Activated naive CD4-positive, alpha-beta T cell (primary cell): Measurements from ENCODE around the gene RAE1.

Source experiments
- DNase-seq, 4 experiments: peaks; one replicate each; lab custom pipeline; 2025; lab: John Stamatoyannopoulos, UW

RAE1 gene

DNA sequence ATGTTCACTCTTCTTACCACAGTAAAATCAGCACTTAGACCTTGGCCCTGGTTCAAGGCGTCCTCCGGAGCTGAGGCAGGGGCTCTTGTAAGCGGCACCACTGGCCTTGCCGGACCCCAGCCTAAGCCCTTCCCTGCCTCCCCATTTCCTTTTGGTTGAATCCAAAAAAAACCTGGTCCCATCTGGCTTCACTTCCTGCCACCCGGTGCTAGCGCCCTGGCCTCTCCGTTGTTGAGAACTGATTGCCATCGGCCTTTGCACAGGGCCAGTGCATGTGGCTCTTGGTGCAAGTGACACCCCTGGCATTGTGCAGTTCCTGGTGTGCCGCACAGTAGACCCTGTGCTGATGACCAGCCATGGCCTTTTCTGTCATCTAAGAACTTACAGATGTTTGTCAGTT lies 21.1 kb downstream of the RAE1 start:
- no peak for DNase-seq

DNA sequence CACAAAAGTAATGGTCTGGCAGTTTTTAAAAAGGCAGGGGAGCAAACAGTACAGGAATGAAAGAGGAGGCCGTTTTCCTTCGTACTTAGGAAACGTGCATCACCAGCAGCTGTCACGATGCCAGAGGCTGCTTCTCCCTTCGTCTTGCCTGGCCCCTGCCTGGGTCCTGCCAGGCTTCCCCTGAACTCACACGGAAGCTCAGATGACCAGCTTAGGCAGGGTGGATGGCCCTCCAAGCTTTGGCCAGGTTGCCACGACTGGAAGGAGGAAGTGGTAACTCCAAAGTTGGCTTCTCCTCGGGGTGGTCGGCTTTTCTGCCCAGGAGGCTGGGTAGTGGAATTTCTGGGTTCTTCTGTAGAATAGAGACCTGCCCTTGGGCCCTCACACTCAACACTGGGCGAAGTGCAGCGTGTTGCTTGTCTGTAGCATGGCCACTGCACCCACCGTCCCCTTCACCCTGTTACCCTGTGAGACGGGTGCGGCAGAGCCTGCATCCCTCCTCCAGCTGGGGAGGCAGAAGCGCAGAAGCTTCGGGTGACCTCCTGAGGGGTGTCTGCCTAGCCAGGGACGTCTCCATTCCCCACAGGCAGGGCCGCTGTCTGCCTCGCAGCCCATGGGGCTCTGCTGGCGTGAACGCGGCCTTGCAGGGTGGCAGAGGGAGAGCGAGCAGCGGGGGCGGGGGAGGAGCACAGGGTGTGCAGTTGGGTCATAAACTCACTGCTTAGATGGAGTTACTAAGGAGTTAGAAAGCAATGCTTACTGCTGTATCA lies 21.7 kb downstream of the RAE1 start:
- no peak for DNase-seq

DNA sequence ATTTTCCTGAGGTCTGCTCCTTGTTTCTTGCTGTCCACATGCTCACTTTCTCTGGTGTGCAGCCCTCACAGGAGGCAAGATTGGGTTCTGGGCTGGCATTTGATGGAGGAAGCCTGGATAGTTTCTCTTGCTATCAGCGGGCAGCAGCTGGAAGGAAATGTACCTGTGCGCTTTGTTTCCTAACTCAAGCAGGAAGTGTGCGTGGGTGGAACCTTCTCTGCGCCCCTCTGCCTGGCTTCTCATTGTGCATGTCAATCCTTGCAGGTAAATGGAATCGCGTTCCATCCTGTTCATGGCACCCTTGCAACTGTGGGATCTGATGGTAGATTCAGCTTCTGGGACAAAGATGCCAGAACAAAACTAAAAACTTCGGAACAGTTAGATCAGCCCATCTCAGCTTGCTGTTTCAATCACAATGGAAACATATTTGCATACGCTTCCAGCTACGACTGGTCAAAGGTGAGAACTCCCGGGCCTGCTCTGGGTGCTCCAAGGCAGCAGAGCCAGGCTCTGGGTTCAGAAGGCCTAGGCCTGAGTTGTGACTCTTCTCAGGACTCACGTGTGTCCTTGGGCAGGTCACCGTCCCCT lies 23.4 kb downstream of the RAE1 start:
- DNase-seq: no peak

DNA sequence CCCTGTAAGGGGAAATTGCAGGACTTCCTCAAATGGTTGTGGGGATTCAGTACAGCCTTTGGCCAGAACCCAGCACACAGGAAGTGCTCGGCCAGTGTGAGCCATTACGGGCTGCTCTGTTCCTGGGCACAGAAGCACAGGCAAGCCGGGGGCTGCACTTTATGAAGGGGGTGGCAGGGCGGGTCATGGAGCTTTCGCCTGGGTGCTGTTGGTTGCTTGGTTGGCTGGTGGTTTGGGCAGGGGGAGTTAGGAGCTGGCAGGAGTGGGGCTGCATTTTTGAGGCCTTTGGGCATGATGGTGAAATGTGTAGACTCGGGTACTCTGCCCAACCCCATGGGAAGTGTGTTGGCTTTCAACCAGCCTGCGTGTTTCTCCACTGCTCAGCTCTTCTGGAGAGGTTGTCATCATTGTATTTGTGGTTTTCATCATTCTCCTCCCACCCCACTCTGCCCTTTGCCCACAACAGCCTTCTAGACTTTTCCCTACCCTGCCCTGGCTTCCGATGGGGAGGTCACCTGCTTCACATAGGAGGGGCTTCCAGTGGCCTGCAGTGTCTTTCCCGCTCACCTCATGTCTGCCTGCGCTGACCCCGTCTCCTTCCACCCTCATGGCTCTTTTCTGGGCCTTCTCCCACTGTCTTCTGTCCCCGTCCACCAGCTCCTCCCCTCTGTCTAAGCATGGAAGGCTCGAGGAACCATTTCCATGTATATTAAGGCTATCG lies 24.0 kb downstream of the RAE1 start:
- DNase-seq: no peak

DNA sequence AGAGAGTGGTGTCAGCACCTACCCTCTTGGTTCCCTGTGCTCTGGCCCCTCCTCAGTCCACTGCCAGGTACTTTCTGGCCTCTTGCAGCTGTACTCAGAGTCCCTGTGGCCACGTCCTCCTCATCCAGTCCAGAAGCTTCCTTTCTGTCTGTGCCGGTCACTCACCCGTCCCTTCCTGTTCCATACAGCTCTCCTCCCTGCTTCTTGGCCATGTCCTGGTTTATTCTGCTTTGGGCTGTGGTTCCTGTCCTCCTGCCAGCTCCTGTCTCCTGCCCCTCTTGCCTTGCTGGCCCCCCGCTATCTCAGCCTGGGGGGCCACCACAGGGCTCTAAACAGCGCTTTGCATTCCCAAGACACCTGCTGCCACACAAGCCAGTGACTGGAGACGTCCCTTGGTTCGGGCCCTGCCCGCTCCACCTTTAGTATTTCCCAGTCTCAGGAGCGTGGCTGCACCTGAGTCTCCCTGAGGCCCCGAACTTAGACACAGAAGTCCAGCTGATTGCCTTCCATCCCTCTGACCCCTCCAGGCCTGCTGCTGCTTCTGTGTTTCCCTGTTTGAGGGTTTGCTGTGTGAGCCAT lies 24.7 kb downstream of the RAE1 start:
- DNase-seq: no peak

DNA sequence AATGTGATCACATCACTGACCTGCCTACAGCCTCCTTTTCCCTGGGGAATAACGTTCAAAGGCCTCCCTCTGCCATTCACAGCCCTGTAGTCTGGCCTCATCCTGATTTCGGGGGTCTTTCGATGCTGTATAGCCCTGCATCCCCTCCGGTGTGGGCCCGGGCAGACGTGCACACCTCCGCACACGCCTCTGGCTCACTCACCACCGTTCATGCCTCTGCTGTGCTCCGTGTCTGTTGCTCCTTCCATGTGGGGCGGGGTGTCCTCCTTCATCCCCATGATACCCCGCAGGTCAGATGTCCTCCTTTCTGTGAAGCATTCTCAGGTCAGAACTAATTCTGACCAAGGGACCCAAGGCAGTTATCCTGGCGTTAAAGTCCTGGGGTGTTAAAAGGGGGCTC lies 26.3 kb downstream of the RAE1 start:
- DNase-seq: no peak

DNA sequence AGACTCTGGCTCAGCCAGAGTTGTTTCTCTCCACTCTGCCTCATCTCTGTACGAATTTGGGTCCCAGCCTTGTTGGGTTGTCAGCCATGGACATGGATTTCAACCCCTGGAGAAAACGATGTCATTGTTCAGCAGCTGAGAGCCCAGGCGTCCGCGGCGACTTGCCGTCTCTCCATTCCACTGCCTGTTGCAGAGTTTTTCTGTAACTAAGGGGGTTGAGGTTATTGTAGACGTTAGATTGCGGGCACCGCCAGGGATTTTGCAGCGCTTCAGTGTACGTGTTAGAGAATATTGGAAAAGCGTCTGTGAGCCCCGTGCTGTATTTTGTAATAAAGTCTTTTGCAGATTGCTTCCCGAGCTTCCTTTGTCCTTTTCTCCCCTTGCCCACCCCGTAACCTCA lies 27.1 kb downstream of the RAE1 start:
- DNase-seq: no peak

DNA sequence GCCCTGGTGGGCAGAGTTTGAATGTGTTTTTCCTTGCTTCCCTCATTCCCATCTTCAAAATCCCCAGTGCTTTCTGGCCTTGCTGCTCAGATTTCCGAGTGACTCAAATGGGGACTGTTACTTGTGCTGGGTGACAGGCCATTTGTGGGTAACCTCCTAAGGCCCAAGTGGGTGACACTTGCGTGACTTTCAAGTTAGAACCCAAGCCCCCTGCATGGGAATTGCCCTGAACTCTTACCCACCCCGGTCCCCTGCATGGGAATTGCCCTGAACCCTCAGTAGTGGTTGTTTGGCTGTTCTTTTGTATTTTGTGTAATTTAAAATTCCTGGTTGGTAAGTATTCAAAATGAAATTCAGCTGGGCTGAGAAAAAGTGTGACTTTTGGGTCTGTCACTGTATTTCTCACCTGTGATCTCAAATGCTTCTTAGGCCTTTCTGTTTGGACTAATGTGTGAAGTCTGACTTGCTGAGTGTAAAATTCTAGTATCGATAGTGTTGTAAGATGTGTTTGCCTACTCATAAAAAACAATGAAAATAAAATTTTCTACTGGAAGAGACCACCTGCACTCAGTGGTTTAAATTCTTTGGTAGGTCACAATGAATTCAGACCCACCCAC lies 27.7 kb downstream of the RAE1 start:
- DNase-seq: no peak

DNA sequence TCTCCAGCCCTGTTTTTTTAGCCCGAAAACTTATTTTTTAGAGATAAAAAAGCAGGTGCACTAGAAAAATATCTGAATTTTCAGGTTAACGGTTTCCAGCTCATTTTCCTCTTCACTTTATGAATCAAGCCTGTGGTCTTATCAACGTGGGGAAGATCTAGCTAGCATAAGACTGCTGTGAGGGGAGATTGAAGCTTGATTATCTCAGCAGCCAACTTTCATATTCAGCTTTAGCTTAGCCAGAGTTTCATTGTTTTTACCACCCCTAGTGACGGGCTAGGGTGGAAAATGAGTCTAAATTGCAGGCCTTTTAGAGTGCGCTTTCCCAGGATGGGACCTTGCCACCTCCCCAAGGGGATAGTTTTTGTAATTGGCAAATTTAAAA lies 28.2 kb downstream of the RAE1 start:
- no peak for DNase-seq

DNA sequence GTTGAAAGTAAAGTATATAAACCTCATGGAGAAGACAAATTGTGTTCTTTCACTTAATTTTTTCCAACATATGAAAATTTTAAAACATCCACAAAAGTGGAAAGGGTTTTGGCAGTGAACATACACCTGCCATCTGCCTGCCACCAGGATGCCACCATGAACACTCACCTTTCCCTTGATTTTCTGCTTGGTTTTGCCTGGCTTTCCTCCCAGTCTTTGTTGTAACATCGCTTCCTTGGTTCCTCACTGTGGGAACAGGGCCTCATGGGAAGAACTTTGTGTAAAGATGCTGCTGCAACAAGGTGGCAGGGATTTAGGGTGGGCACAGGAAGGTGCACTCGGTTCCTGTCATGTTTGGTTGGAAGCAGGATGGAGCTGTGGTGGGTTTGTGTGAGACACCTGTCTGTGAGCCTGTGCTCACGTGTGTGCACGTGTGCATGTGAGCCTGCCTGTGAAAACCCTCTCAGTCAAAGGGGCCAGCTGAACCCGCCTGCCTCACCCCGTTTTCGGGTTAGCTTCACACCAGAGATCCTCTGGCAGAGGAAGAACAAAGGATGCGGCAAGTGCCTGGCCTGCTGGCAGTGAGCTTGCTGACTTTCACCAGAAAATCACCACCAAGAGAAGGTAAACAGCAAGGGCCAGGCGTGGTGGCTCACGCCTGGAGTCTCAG lies 29.2 kb downstream of the RAE1 start:
- no peak for DNase-seq

DNA sequence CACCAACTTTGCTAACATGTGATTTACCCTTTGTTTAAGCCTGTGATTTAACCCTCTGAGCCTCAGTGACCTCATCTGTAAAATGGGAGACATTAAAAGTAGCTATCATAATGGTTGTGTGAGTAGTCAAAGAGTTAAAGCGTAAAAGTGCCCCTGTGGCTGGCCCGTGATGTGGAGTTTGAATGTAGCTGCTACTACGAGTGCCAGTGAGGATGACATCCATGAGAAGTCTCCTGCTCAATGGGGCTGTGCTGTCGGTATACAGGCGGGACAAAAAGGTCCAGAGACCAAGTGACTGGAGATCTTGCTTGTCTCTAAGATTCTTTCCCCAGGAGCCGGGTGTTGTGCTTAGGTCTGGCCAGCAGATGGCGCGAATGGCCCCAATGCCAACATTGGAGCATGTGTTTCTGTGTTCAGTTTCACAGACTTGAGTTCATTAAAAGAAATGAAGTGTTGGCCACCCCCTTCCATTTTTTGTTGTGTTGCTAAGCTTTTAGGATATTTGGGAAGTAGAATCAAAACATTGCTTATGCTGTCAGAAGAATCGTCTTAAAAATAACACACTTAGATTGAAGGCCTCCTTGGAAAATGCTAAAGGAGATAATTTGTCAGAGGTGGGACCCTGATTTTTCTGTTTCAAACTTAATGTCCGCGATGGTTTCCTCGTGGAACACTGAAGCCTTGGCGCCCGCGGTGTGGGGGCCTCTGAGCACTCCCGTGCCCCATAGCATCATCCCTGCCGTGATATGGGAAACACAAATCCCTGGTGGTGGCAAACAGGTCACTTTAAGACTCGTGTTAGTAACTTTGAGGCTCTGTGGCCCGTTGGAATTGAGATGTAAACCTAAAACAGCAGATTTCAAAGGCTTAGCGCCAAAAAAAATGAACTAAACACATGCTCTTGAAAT lies 30.8 kb downstream of the RAE1 start:
- DNase-seq: peak; percentile 53 to 82 (median 76)

DNA sequence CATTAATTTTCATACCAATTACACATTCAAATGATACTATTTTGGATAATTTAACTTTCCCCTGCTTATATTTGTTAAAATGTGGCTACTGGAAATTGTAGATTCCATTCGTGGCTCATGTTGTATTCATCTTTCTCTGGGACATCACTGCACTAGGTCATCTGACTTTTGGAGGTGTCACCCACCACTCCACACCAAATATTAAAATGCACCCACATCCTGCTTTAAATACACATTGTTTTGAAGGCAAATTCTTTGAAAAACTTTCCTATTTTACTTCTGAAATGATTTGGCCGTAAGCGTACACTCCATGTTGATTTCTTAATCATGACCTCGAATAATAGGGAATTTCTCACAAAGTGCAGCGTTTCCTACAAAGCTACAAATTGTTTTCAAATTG lies 31.5 kb downstream of the RAE1 start:
- no peak for DNase-seq

DNA sequence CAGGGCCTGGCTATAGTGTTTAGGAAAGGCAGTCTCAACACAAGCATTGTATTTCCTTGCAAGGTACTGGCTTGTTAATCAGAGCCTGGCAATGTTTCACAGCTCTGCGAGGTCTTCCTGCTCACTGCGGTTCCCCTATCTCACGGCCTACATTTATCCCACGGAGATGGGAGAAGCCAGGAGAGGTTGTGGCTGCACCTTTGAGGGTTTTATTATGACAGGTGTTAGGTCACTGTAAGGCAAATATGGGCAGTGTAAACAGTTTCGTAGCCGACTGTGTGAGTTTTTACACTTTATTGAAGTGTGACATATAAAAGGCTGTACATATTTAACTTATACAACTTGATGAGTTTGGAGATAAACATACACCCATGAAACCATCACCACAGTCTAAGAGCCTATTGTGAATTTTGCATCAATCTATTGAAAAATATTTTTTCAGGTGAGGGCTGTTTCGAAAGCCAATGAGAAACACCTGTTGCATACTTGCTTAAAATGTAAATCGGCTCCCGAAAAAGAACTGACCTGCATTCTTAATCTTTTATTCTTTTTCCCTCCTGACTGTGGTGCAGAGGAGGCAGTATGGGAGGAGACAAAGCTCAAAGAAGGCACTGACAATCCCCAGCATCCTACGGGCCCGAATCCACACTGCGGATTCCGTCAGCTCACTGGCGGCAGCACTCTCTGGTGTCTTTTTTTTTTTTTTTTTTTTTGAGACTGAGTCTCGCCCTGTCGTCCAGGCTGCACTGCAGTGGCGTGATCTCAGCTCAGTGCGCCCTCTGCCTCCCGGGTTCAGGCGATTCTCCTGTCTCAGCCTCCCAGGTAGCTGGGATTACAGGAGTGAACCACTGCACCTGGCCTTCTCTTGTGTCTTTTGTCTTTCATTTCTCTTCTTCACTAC lies 32.6 kb downstream of the RAE1 start:
- no peak for DNase-seq

DNA sequence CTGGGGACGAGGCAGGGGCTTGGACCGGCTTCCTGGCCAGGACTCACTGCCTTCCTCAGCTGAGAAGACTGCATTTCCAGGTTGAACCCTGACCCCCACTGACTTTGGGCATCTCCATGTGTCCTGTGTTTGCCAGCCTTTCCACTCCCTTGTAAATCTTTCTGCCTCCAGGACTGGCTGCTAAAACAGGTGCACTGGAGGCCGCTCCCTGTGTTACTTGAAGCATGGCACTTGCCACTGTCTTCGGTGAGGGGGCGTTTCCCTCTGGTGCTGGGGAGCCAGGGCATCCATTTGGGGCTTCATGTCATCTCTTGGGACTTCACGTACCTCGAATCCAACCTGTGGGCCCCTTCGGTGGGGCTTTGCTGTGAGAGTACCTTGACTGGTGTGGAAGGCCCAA lies 33.4 kb downstream of the RAE1 start:
- no peak for DNase-seq

DNA sequence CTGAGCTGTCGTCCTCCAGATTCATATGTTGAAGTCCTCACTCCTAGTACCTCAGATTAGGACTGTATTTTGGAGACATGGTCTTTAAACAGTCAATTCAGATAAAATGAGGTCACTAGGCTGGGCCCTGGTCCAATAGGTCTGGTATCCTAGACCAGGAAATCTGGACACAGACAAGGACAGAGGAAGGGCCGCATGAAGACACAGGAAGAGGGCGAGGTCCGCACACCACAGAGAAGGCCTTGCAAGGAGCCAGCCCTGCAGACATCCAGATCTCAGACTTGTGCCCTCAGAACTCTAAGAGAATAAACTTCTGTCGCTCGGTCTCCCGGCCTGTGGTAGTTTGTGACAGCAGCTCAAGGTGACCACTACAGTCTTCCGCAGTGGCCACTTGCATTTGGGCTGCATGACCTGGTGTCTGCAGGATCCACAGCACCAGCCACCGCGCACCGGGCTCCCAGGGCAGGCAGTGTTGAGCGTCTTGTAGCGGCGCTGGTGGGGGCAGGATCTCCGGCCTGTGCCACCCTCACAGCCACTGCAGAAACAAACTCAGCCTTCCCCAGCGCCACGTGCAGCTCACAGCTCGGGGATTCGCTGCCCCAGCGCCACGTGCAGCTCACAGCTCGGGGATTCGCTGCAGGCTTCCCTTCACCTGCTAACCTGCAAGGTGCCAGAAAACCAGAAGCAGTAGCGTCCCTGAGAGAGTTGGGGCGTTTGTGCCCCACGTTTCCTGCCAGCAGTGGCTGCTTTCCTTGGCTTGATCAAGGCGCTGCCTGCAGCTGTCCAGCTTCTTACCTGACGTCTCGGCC lies 34.1 kb downstream of the RAE1 start:
- no peak for DNase-seq

DNA sequence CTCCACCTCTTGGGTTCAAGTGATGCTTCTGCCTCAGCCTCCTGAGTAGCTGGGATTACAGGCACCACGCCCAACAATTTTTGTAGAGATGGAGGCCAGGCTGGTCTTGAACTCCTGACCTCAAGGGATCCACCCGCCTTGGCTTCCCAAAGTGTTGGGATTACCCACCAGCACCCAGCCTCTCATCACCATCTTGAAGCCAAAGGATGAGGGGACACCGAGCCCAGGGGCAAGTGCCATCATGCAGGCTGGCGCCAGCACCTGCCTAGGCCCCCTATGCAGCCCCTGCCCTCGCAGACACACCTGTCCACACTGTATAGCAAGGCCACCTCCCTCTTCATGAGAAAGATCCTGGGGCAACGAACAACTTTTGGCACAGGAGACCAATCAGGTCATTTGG lies 34.9 kb downstream of the RAE1 start:
- DNase-seq: no peak

DNA sequence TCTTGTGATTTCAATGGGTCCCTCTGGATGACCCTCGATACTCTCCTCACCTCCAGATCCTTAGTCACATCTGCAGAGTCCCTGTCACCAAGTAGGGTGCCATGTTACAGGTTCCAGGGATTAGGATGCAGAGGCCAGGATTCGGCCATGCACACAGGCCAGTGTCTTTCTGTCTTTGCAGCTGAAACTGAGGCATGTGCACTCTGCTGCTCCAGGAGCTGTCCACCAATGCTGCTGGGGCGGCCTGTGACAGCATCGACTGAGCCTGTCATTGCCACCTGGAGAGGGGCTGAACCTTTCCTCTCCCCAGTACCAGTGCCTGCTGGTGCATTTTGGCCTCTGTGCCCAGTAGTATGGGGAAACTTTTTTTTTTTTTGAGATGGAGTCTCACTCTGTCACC lies 35.7 kb downstream of the RAE1 start:
- no peak for DNase-seq

DNA sequence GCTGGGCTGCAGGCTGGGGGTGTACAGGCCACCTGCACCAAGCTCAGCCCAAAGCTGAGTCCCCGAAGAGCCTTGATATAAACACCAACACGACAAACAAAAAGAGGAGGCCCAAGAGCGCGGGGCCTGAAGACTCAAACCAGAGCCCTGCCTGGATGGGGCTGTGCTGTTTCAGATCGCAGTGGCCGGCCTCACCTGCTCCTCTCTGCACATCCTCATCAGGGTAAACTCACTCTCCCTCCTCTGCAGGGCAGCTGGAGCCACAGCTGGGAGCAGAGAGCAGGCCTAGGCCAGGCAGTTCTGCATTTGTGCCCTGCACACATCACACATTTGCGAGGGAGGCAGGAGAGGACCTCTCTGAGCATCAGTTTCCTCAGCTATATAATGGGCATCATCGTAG lies 36.4 kb downstream of the RAE1 start:
- DNase-seq: no peak

DNA sequence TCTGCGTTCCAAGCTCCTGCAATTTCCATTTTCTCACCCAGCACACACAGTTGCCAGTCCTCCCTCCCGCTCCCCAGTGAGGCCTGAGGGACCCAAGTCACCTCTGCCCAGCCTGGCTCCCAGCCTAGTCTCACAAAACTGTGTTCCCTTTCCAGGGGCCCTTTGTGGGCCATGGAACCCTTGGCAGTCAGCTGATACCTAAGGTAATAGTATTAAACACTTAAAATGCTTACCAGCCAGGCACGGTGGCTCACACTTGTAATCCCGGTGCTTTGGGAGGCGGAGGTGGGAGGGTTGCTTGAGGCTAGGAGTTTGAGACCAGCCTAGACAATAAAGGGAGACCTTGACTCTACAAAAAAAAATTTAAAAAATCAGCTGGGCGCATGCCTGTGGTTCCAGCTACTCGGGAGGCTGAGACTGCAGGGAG lies 36.9 kb downstream of the RAE1 start:
- DNase-seq: no peak
